OCI-LY3 (cell line): Measurements from ENCODE around the gene ODF2L.

Experiments used
- EZH2phosphoT487 ChIP-seq: fragments of 200-600 bp; shearing (Covaris generic); IDR thresholded peaks from 2 replicates; pipeline ENCODE4 v1.6.1; 2018; ENCODE audit warnings: antibody characterized with exemption, mixed run types, low read depth
- TF ChIP-seq, protein P1 (sequence below): fragments of 200-600, 300-600 bp; sonication (generic); IDR thresholded peaks from 2 replicates; pipeline ENCODE4 v1.5.1; 2014; ENCODE audit warnings: antibody characterized with exemption, low read length, low read depth

DNA sequence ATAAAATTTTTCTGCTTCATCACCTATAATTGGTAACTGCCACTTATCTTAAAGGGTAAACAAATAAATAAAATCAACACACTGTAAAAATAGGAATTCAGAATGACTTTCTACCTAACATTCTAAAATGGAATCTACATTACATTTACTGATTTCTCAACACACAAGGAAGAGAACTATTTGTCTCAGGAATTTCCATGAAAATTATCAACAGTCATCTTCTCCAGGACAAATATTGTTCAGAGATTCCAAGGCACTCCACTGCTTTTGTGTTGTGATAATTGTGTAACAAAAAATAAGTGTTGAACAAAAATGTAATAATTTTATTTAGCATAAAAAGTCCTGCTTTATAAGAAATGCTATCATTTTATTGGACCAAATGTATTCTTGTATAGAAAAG lies 7.3 kb downstream of the ODF2L start:
- TF ChIP-seq, protein P1, sequence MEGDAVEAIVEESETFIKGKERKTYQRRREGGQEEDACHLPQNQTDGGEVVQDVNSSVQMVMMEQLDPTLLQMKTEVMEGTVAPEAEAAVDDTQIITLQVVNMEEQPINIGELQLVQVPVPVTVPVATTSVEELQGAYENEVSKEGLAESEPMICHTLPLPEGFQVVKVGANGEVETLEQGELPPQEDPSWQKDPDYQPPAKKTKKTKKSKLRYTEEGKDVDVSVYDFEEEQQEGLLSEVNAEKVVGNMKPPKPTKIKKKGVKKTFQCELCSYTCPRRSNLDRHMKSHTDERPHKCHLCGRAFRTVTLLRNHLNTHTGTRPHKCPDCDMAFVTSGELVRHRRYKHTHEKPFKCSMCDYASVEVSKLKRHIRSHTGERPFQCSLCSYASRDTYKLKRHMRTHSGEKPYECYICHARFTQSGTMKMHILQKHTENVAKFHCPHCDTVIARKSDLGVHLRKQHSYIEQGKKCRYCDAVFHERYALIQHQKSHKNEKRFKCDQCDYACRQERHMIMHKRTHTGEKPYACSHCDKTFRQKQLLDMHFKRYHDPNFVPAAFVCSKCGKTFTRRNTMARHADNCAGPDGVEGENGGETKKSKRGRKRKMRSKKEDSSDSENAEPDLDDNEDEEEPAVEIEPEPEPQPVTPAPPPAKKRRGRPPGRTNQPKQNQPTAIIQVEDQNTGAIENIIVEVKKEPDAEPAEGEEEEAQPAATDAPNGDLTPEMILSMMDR = no peak
- no peak for TF ChIP-seq EZH2phosphoT487
